OCI-LY3 (cell line): ENCODE measurements around the gene JADE3.

Source experiments
- H2AFZ ChIP-seq: fragments of 200-600, 300-600 bp; shearing (Covaris generic); 2 replicates; pipeline ENCODE4 v1.6.0; 2014; ENCODE audit warnings: antibody characterized with exemption, low read depth, low read length
- H3K27ac ChIP-seq: fragments of 200-600, 300-600 bp; sonication (generic); 2 replicates; pipeline ENCODE4 v1.5.1; 2014; ENCODE audit warnings: mild to moderate bottlenecking, low read length, moderate library complexity, mixed read lengths
- H3K27me3 ChIP-seq: fragments of 200-600, 300-600 bp; sonication (generic); 2 replicates; pipeline ENCODE4 v1.6.1; 2014; ENCODE audit warnings: low read depth, low read length, mixed read lengths
- H3K36me3 ChIP-seq: fragments of 200-600, 300-600 bp; sonication (generic); replicated peaks from 2 replicates; pipeline ENCODE3; 2014; ENCODE audit warnings: low read depth, low read length, mixed read lengths
- H3K4me1 ChIP-seq: fragments of 300-600, 200-600 bp; sonication (generic); 2 replicates; pipeline ENCODE4 v1.6.1; 2014; ENCODE audit warnings: low read length, mixed read lengths
- H3K4me2 ChIP-seq: fragments of 200-600, 300-600 bp; sonication (generic); 2 replicates; pipeline ENCODE4 v1.6.1; 2014; ENCODE audit warnings: low read length, mixed read lengths
- H3K4me3 ChIP-seq: fragments of 300-600, 200-600 bp; sonication (generic); 2 replicates; pipeline ENCODE4 v1.5.1; 2014; ENCODE audit warnings: antibody characterized with exemption, mild to moderate bottlenecking, low read length, moderate library complexity
- H3K79me2 ChIP-seq: fragments of 300-600, 200-600 bp; shearing (Covaris generic); 2 replicates; pipeline ENCODE4 v1.6.1; 2014; ENCODE audit warnings: mild to moderate bottlenecking, low read length, mixed read lengths
- H3K9ac ChIP-seq: fragments of 300-600, 200-600 bp; shearing (Covaris generic); 2 replicates; pipeline ENCODE4 v1.6.0; 2014; ENCODE audit warnings: mild to moderate bottlenecking, low read length, moderate library complexity
- H3K9me3 ChIP-seq: fragments of 200-600, 300-600 bp; shearing (Covaris generic); 2 replicates; pipeline ENCODE4 v1.6.1; 2014; ENCODE audit warnings: low read length, mixed read lengths; ENCODE audit not compliant: insufficient read depth
- H4K20me1 ChIP-seq: fragments of 200-600, 300-600 bp; sonication (generic); 2 replicates; pipeline ENCODE4 v1.6.1; 2016; ENCODE audit warnings: low read length, mixed read lengths; ENCODE audit not compliant: insufficient read depth
- EZH2phosphoT487 ChIP-seq: fragments of 200-600 bp; shearing (Covaris generic); IDR thresholded peaks from 2 replicates; pipeline ENCODE4 v1.6.1; 2018; ENCODE audit warnings: antibody characterized with exemption, mixed run types, low read depth
- TF ChIP-seq, protein P1 (sequence below): fragments of 200-600, 300-600 bp; sonication (generic); IDR thresholded peaks from 2 replicates; pipeline ENCODE4 v1.5.1; 2014; ENCODE audit warnings: antibody characterized with exemption, low read length, low read depth

Gene JADE3

DNA sequence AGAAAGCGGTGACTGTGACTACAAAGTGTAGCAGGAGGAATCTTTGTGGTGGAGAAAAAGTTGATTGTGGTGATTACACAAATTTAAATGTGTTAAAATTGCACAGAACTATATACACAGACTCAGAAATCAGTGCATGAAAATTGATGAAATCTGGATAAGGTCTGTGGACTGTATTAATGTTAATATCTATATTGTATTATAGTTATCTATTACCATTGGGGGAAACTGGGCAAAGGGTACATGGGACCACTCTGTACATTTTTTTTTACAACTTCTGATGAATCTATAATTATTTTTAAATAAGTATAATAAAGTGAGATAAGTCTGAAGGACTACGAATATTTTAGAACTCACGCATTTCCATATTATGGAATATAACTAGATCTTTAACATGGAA, 1.8 kb upstream of the JADE3 start:
- H3K9ac ChIP-seq: no peak overlapping the region
- H3K9me3 ChIP-seq: no peaks in the 10 kb centered on the region
- H2AFZ ChIP-seq: no peak overlapping the region
- H3K79me2 ChIP-seq: peaks cover 30% of the 10 kb centered on the region
- H3K36me3 ChIP-seq: peaks cover 15% of the 10 kb centered on the region
- no peak overlapping the region for H3K4me2 ChIP-seq
- TF ChIP-seq, protein P1, sequence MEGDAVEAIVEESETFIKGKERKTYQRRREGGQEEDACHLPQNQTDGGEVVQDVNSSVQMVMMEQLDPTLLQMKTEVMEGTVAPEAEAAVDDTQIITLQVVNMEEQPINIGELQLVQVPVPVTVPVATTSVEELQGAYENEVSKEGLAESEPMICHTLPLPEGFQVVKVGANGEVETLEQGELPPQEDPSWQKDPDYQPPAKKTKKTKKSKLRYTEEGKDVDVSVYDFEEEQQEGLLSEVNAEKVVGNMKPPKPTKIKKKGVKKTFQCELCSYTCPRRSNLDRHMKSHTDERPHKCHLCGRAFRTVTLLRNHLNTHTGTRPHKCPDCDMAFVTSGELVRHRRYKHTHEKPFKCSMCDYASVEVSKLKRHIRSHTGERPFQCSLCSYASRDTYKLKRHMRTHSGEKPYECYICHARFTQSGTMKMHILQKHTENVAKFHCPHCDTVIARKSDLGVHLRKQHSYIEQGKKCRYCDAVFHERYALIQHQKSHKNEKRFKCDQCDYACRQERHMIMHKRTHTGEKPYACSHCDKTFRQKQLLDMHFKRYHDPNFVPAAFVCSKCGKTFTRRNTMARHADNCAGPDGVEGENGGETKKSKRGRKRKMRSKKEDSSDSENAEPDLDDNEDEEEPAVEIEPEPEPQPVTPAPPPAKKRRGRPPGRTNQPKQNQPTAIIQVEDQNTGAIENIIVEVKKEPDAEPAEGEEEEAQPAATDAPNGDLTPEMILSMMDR: no peak
- TF ChIP-seq EZH2phosphoT487: no peak
- H4K20me1 ChIP-seq: peaks cover 10% of the 10 kb centered on the region
- H3K27me3 ChIP-seq: no peaks in the 10 kb centered on the region
- peaks cover 14% of the 10 kb centered on the region for H3K4me1 ChIP-seq
- no peak overlapping the region for H3K4me3 ChIP-seq
- no peak overlapping the region for H3K27ac ChIP-seq

DNA sequence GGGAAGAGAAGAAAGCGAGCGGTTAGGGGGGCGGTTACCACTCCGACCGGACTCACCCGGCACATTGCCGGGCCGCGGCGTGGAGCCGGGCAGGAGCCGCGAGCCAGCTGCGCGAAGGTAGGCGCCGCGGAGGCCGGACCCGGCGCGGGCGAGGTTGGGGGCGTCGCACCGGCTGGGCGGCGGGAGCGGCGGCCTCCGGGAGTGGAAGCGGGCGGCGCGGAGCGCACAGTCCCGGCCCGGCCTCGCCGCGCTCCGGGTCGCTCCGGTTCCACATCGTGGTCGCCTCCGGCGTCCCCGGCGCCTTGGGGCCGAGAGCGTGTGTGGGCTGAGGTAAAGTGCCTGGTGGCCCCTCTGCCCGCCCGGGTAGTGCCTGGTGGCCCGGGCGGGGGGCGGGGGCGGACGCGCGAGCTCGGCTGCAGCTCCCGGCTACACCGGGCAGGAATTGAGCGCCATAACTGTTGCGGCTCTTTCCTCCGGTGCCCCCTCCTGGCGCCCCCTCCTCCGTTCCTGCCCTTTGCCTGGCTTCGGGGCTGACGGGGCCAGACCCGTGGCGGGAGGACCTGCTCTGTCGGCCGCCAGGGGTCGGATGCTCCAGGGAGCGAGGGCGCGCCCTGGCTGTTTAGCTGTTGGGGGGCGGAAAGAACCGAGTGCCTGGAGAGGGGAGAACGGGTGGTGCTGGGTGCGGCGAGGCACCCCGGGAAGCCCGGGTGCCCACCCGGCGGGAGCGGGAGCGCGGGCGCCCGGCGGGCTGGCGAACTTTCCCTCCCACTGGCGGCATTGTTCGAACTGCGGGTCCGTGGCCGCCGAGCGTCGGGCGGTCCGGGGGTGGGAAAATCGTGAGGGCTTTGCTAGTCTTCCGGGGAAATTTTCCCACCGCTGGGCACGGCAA, 626 bp downstream of the JADE3 start:
- H3K79me2 ChIP-seq: peaks cover 54% of the 10 kb centered on the region
- H4K20me1 ChIP-seq: peaks cover 33% of the 10 kb centered on the region
- H2AFZ ChIP-seq: no peak overlapping the region
- H3K9ac ChIP-seq: peak overlapping the region; percentile 95
- peak overlapping the region; percentile 96 for H3K4me2 ChIP-seq
- H3K4me1 ChIP-seq: peaks cover 26% of the 10 kb centered on the region
- peak overlapping the region; percentile 55 for H3K27ac ChIP-seq
- H3K27me3 ChIP-seq: no peaks in the 10 kb centered on the region
- peak overlapping the region; percentile 98 for H3K4me3 ChIP-seq
- no peaks in the 10 kb centered on the region for H3K9me3 ChIP-seq
- no peak for TF ChIP-seq EZH2phosphoT487
- TF ChIP-seq, protein P1: peak; percentile 52
- peaks cover 21% of the 10 kb centered on the region for H3K36me3 ChIP-seq

DNA sequence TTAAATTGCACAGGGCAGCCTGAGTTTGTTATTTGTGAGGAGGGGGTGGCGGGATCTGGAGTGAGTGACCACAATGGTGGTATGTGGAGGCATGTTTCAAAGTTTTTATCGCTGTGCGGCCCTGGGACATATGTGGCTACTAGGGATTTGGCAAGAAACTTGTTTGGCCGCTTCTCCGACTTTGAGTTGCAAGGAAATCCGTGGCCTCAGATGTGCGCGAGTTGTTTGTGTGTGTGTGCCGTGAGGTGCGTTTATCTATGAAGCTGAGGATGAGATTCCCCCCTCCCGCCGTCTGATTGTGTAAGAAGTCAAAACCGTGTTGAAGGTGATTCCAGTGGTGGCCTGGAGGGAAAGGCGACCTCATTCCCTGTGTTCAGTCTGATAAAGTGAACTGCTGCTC, 1.4 kb downstream of the JADE3 start:
- TF ChIP-seq EZH2phosphoT487: no peak
- TF ChIP-seq, protein P1: no peak
- H3K4me3 ChIP-seq: peak overlapping the region; percentile 98
- peaks cover 63% of the 10 kb centered on the region for H3K79me2 ChIP-seq
- peaks cover 24% of the 10 kb centered on the region for H3K36me3 ChIP-seq
- peak overlapping the region; percentile 96 for H3K4me2 ChIP-seq
- H3K9ac ChIP-seq: peak overlapping the region; percentile 95
- no peaks in the 10 kb centered on the region for H3K27me3 ChIP-seq
- H3K9me3 ChIP-seq: no peaks in the 10 kb centered on the region
- peaks cover 26% of the 10 kb centered on the region for H3K4me1 ChIP-seq
- peak overlapping the region; percentile 55 for H3K27ac ChIP-seq
- no peak overlapping the region for H2AFZ ChIP-seq
- peaks cover 39% of the 10 kb centered on the region for H4K20me1 ChIP-seq

DNA sequence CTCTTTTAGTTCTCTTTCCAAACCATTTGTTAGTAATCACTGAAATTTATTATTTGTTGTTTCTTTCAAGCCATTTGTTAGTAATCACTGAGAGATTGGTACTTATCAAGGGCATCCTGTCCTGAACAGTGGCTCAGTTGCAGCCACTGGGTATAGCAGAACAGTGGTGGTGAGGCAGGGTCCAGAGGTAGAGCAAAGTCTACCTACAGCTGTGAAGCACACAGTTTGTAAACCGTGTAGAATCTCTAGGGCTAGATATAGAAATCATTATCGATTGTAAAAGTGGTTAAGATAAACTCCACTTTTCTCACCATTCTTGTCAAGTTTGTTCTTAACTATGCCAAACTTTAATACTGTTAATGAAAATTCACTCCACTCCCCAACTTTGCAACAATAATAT, 4.1 kb downstream of the JADE3 start:
- H3K4me2 ChIP-seq: no peak overlapping the region
- no peak overlapping the region for H3K27ac ChIP-seq
- no peak overlapping the region for H3K4me3 ChIP-seq
- peaks cover 64% of the 10 kb centered on the region for H4K20me1 ChIP-seq
- TF ChIP-seq, protein P1: no peak
- TF ChIP-seq EZH2phosphoT487: no peak
- H2AFZ ChIP-seq: no peak overlapping the region
- peaks cover 26% of the 10 kb centered on the region for H3K4me1 ChIP-seq
- no peak overlapping the region for H3K9ac ChIP-seq
- H3K36me3 ChIP-seq: peaks cover 46% of the 10 kb centered on the region
- peaks cover 4% of the 10 kb centered on the region; the same call in 1 of the 2 replicates for H3K9me3 ChIP-seq
- H3K79me2 ChIP-seq: peaks cover 89% of the 10 kb centered on the region
- no peaks in the 10 kb centered on the region for H3K27me3 ChIP-seq
